ENCODE results near the gene FAM3D.
"Not testable (repeated sequence)": the region's sequence is repeated elsewhere in the genome, so short reads cannot be mapped to it uniquely, and the experiment has no call there.

FAM3D gene

GRCh38 chr3:58707390-58707930, 40.9 kb upstream of the FAM3D start:
- H3K79me2 ChIP-seq (ENCODE audit: insufficient read depth, low read depth), result no peaks in the 10 kb centered on the region
- H3K9ac ChIP-seq, result no peak overlapping the region
- H3K27ac ChIP-seq, result no peak overlapping the region
- no peak for TF ChIP-seq CTCF (conservative IDR thresholded peaks at IDR 0.05; ENCODE audit: low read depth, low read length)
- H4K20me1 ChIP-seq (ENCODE audit: insufficient read depth), result no peaks in the 10 kb centered on the region
- H3K4me3 ChIP-seq (IDR thresholded peaks at IDR 0.05; ENCODE audit: insufficient read depth, low read depth, low read length), result no peak overlapping the region
- no peak overlapping the region for H3K4me2 ChIP-seq
- H3K36me3 ChIP-seq (ENCODE audit: insufficient read depth), result no peaks in the 10 kb centered on the region
- no peak overlapping the region for H2AFZ ChIP-seq (ENCODE audit: low read depth)
- H3K27me3 ChIP-seq (ENCODE audit: insufficient read depth, low read depth), result no peaks in the 10 kb centered on the region
- no peaks in the 10 kb centered on the region for H3K4me1 ChIP-seq (ENCODE audit: low read depth, poor library complexity, severe bottlenecking)

DNA sequence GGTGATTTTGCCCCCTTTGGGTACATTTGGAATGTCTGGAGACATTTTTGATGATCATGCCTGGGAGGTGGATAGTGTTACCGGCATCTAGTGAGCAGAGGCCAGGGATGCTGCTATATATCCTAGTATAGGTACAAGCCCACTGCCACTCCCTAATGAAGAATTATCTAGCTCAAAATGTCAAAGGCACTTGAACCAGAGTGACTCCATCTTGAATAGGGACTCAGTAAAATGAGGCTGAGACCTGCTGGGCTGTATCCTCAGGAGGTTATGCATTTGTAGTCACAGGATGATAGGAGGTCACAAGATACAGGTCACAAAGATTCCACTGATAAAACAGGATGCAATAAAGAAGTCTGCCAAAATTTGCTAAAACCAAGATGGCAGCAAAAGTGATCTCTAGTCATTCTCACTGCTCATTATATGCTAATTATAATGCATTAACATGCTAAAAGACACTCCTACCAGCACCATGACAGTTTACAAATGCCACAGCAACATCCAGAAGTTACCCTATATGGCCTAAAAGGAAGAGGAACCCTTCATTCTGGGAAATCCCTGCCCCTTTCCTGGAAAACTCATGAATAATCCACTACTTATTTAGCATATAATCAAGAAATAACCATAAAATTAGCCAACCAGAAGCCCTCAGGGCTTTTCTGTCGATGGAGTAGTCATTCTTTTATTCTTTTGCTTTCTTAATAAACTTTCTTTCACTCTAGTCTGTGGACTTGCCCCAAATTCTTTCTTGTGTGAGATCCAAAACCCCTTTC, 40.0 kb upstream of the FAM3D start:
- no peak overlapping the region for H3K4me3 ChIP-seq (IDR thresholded peaks at IDR 0.05; ENCODE audit: insufficient read depth, low read depth, low read length)
- H4K20me1 ChIP-seq (ENCODE audit: insufficient read depth), result no peaks in the 10 kb centered on the region
- no peaks in the 10 kb centered on the region for H3K79me2 ChIP-seq (ENCODE audit: insufficient read depth, low read depth)
- no peak overlapping the region for H3K27ac ChIP-seq
- TF ChIP-seq CTCF (conservative IDR thresholded peaks at IDR 0.05; ENCODE audit: low read depth, low read length), result no peak
- no peak overlapping the region for H3K9ac ChIP-seq
- H3K36me3 ChIP-seq (ENCODE audit: insufficient read depth), result no peaks in the 10 kb centered on the region
- no peaks in the 10 kb centered on the region for H3K4me1 ChIP-seq (ENCODE audit: low read depth, poor library complexity, severe bottlenecking)
- no peaks in the 10 kb centered on the region for H3K27me3 ChIP-seq (ENCODE audit: insufficient read depth, low read depth)
- no peak overlapping the region for H2AFZ ChIP-seq (ENCODE audit: low read depth)
- H3K4me2 ChIP-seq, result no peak overlapping the region

GRCh38 chr3:58704745-58705144, 38.2 kb upstream of the FAM3D start:
- Histone ChIP-seq H3K4me1 (ENCODE audit: low read depth, poor library complexity, severe bottlenecking) (no peaks in the 10 kb centered on the region), H3K79me2 (ENCODE audit: insufficient read depth, low read depth) (no peaks in the 10 kb centered on the region), H3K9ac (no peak overlapping the region), H3K4me2 (no peak overlapping the region), H3K36me3 (ENCODE audit: insufficient read depth) (no peaks in the 10 kb centered on the region), H3K27me3 (ENCODE audit: insufficient read depth, low read depth) (no peaks in the 10 kb centered on the region), H4K20me1 (ENCODE audit: insufficient read depth) (no peaks in the 10 kb centered on the region), H3K4me3 (IDR thresholded peaks at IDR 0.05; ENCODE audit: insufficient read depth, low read depth, low read length) (no peak overlapping the region), H3K27ac (no peak overlapping the region), H2AFZ (ENCODE audit: low read depth) (no peak overlapping the region)
- TF ChIP-seq CTCF (conservative IDR thresholded peaks at IDR 0.05; ENCODE audit: low read depth, low read length), result no peak

GRCh38 chr3:58704304-58704703, 37.7 kb upstream of the FAM3D start:
- H3K4me2 ChIP-seq, H3K27ac ChIP-seq: not testable (repeated sequence)

DNA sequence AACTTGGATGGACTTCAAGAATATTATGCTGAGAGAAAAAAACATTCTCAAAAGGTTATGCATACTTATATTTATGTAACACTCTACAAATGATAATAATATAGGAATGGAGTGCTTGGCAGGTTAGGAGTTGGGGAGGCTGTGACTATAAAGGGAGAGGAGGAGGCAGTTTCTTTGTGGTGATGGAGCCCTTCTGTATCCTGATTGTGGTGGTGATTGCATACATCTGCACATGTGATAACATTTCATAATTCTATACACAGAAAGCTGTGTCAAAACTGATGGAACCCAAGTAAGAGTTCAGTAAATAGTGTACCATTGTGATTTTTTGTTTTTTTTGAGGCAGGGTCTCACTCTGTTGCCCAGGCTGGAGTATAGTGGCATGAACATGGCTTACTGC, 31.7 kb upstream of the FAM3D start:
- H3K4me2 ChIP-seq, result no peak overlapping the region
- H3K27ac ChIP-seq, result no peak overlapping the region
- no peak overlapping the region for H2AFZ ChIP-seq (ENCODE audit: low read depth)
- H3K79me2 ChIP-seq (ENCODE audit: insufficient read depth, low read depth), result no peaks in the 10 kb centered on the region
- no peak overlapping the region for H3K9ac ChIP-seq
- no peak for TF ChIP-seq CTCF (conservative IDR thresholded peaks at IDR 0.05; ENCODE audit: low read depth, low read length)
- no peaks in the 10 kb centered on the region for H3K36me3 ChIP-seq (ENCODE audit: insufficient read depth)
- no peak overlapping the region for H3K4me3 ChIP-seq (IDR thresholded peaks at IDR 0.05; ENCODE audit: insufficient read depth, low read depth, low read length)
- H3K4me1 ChIP-seq (ENCODE audit: low read depth, poor library complexity, severe bottlenecking), result no peaks in the 10 kb centered on the region
- H4K20me1 ChIP-seq (ENCODE audit: insufficient read depth), result no peaks in the 10 kb centered on the region
- no peaks in the 10 kb centered on the region for H3K27me3 ChIP-seq (ENCODE audit: insufficient read depth, low read depth)

More at GRCh38 chr3:58704304-58704703, 37.7 kb upstream of the FAM3D start:
- H3K27me3 ChIP-seq (ENCODE audit: insufficient read depth, low read depth); H4K20me1 ChIP-seq (ENCODE audit: insufficient read depth); H3K36me3 ChIP-seq (ENCODE audit: insufficient read depth); H3K9ac ChIP-seq; H3K4me1 ChIP-seq (ENCODE audit: low read depth, poor library complexity, severe bottlenecking); H3K79me2 ChIP-seq (ENCODE audit: insufficient read depth, low read depth); H3K4me3 ChIP-seq (IDR thresholded peaks at IDR 0.05; ENCODE audit: insufficient read depth, low read depth, low read length); H2AFZ ChIP-seq (ENCODE audit: low read depth): not testable (repeated sequence)
